HUES48 (cell line): ENCODE measurements around the gene CLDN7.

ENCODE experiments used
- H3K27ac ChIP-seq: one replicate; pipeline ENCODE4 v1.7.0; 2013; ENCODE audit warnings: low read depth, low read length, inconsistent platforms
- H3K27me3 ChIP-seq: 2 replicates; pipeline ENCODE4 v1.6.1; 2013; ENCODE audit warnings: mild to moderate bottlenecking, low read length; ENCODE audit not compliant: control insufficient read depth, insufficient read depth
- H3K36me3 ChIP-seq: 2 replicates; pipeline ENCODE4 v1.6.1; 2013; ENCODE audit warnings: low read length; ENCODE audit not compliant: control insufficient read depth, insufficient read depth
- H3K4me1 ChIP-seq: 2 replicates; pipeline ENCODE4 v1.6.1; 2013; ENCODE audit warnings: mild to moderate bottlenecking, low read length; ENCODE audit not compliant: control insufficient read depth, insufficient read depth
- H3K4me3 ChIP-seq: 2 replicates; pipeline ENCODE4 v1.5.1; 2013; ENCODE audit warnings: mild to moderate bottlenecking, low read depth, low read length
- H3K9ac ChIP-seq: 2 replicates; pipeline ENCODE4 v1.6.1; 2013; ENCODE audit warnings: mild to moderate bottlenecking, low read depth, low read length, moderate library complexity
- H3K9me3 ChIP-seq: 2 replicates; pipeline ENCODE4 v1.6.1; 2013; ENCODE audit warnings: low read length; ENCODE audit not compliant: control insufficient read depth, insufficient read depth

CLDN7 gene

GRCh38 chr17:7262192-7262934, at the start of gene CLDN7:
Gene CLDN7, minus strand, starts transcription at chr17:7262478. Its CDS starts 435 bp downstream, at chr17:7262043.
- Histone ChIP-seq H3K36me3 (peaks cover 22% of the 10 kb centered on the region), H3K4me3 (peak within 1 kb of the TSS; percentile 91), H3K9me3 (no peaks in the 10 kb centered on the region), H3K4me1 (peaks cover 14% of the 10 kb centered on the region; the same call in 1 of the 2 replicates), H3K27ac (peak within 1 kb of the TSS; percentile 89), H3K9ac (peak within 1 kb of the TSS; percentile 99), H3K27me3 (no peaks in the 10 kb centered on the region)

GRCh38 chr17:7311110-7311705, 48.9 kb upstream of the CLDN7 start:
- H3K9me3 ChIP-seq: no peaks in the 10 kb centered on the region
- no peaks in the 10 kb centered on the region for H3K27me3 ChIP-seq
- no peak overlapping the region for H3K9ac ChIP-seq
- peaks cover 55% of the 10 kb centered on the region for H3K36me3 ChIP-seq
- no peak overlapping the region for H3K4me3 ChIP-seq
- H3K27ac ChIP-seq: no peak overlapping the region
- H3K4me1 ChIP-seq: peaks cover 13% of the 10 kb centered on the region; the same call in 1 of the 2 replicates

GRCh38 chr17:7309628-7310027, 47.4 kb upstream of the CLDN7 start:
- no peak overlapping the region for H3K9ac ChIP-seq
- H3K9me3 ChIP-seq: no peaks in the 10 kb centered on the region
- H3K4me3 ChIP-seq: peak overlapping the region; percentile 20; the same call in 1 of the 2 replicates
- H3K27me3 ChIP-seq: no peaks in the 10 kb centered on the region
- H3K36me3 ChIP-seq: peaks cover 50% of the 10 kb centered on the region
- H3K27ac ChIP-seq: peak overlapping the region; percentile 96
- peaks cover 13% of the 10 kb centered on the region; the same call in 1 of the 2 replicates for H3K4me1 ChIP-seq

DNA sequence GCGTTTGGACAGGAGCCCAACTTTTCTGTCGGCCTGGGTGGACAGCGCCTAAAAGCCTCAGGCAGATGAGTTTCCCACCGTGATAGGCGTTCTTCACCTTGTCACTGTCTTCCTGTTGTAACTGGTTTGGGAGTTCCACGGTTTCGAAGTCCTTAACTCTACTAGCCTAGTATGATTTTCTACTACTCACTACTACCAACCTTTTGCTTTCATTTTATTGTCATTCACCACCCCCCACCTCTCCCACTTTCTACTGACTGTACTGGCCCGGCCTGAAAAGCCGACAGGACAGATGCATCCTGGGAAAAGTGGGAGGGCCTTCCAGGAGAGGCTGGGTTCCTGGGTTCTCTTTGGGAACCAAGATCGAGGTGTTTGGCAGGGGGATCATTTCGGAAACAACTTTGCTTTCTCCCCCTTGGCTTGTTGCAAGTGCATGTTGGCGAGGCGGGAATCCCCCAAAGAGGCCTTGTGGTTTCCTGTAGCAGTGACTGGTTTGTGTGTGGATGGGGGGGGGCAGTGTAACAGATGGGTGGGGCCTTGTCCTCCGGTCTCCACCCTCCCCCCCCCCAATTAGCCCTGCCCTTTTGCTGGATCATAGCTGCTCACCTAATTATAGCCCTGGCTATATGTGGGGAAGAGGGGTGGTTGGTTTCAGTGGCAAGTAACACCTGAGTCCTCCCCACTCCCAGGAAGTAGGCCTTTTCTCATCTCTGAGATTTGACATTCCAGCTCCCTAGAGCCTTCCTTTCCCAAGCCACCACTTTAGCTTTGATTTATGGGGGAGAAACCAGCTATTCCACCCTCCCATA, 46.6 kb upstream of the CLDN7 start:
- Histone ChIP-seq H3K36me3 (peaks cover 47% of the 10 kb centered on the region), H3K27me3 (no peaks in the 10 kb centered on the region), H3K4me1 (peaks cover 10% of the 10 kb centered on the region; the same call in 1 of the 2 replicates), H3K9ac (peak overlapping the region; percentile 95), H3K27ac (peak overlapping the region; percentile 96), H3K9me3 (no peaks in the 10 kb centered on the region), H3K4me3 (peak overlapping the region; percentile 99)

- Histone ChIP-seq H3K9me3 (no peaks in the 10 kb centered on the region), H3K4me3 (peak overlapping the region; percentile 99), H3K27ac (peak overlapping the region; percentile 96), H3K4me1 (peaks cover 10% of the 10 kb centered on the region; the same call in 1 of the 2 replicates), H3K36me3 (peaks cover 39% of the 10 kb centered on the region), H3K9ac (peak overlapping the region; percentile 95), H3K27me3 (no peaks in the 10 kb centered on the region)
These were observed 45.7 kb upstream of the CLDN7 start for GRCh38 chr17:7307686-7308624.

- H3K4me1 ChIP-seq: peaks cover 10% of the 10 kb centered on the region; the same call in 1 of the 2 replicates
- no peaks in the 10 kb centered on the region for H3K9me3 ChIP-seq
- H3K27ac ChIP-seq: peak within 1 kb of the TSS; percentile 98
- peak within 1 kb of the TSS; percentile 95 for H3K9ac ChIP-seq
- peak within 1 kb of the TSS; percentile 99 for H3K4me3 ChIP-seq
- peaks cover 30% of the 10 kb centered on the region for H3K36me3 ChIP-seq
- H3K27me3 ChIP-seq: no peaks in the 10 kb centered on the region
These were observed 44.8 kb upstream of the CLDN7 start, which contains the start of gene EIF5A for GRCh38 chr17:7306911-7307685. Gene EIF5A, plus strand, starts transcription at chr17:7307628. Its CDS starts 2,008 bp downstream, at chr17:7309636.

- no peak overlapping the region for H3K4me3 ChIP-seq
- H3K36me3 ChIP-seq: peaks cover 2% of the 10 kb centered on the region
- H3K27me3 ChIP-seq: no peaks in the 10 kb centered on the region
- peaks cover 2% of the 10 kb centered on the region; the same call in 1 of the 2 replicates for H3K4me1 ChIP-seq
- no peak overlapping the region for H3K9ac ChIP-seq
- no peak overlapping the region for H3K27ac ChIP-seq
- no peaks in the 10 kb centered on the region for H3K9me3 ChIP-seq
These were observed 41.9 kb upstream of the CLDN7 start for GRCh38 chr17:7304179-7304578.

DNA sequence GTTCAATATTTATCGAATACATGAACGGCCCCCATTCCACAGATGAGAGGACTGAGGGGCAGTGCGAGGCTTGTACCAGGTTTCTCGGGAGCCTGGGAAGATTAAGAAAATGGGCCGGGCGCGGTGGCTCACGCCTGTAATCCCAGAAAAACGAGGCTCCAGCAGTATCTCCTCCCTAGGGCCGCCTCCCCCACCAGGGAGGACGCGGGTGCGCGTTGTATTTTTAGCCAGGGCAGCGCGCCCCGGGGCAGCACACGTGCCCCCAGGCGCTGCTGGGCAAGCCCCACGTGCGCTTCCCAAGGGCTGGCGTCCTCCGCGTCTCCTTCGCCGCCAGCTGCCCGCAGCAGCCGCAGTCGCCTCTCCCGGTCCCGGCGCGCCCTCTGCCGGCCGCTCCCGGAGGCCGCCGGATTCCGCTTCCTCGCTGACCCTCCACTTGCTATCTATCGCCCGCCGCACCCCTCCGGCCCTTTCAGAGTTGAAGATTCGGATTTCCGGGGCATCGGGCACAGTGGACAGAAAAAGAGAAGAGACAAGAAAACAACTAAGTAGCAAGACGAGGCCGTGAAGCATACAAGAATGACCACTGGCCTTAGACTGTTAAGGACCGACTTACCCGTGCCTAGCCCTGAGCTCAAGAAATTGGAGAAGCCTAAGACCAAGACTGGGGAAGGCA, 34.0 kb upstream of the CLDN7 start:
- peak overlapping the region; percentile 38; the same call in 1 of the 2 replicates for H3K4me3 ChIP-seq
- peaks cover 27% of the 10 kb centered on the region for H3K27me3 ChIP-seq
- H3K27ac ChIP-seq: no peak overlapping the region
- H3K36me3 ChIP-seq: no peaks in the 10 kb centered on the region
- no peak overlapping the region for H3K9ac ChIP-seq
- H3K4me1 ChIP-seq: peaks cover 9% of the 10 kb centered on the region
- no peaks in the 10 kb centered on the region; the same call in 1 of the 2 replicates for H3K9me3 ChIP-seq
